ENCODE measurements around the gene GRIN3B.

The GRIN3B gene

GRCh38 chr19:1058112-1058511 is 57.9 kb downstream of the GRIN3B start:
- ATAC-seq, result no peak
- no peak for TF ChIP-seq BACH2 (CRISPR knock-in tag; IDR thresholded peaks at IDR 0.05; ENCODE audit: borderline replicate concordance)
